Tibial nerve (tissue), 4 donors: ENCODE measurements around the gene BSPRY.

ENCODE experiments used
- CTCF ChIP-seq, 5 experiments: fragments of 200-600 bp in 3 of 5; fragments of 450-650 bp in 2 of 5; sonication (generic) in 3 of 5; IDR thresholded peaks; one replicate each; pipeline ENCODE4 v1.5.1; 2016 to 2019; ENCODE audit warnings: antibody characterized with exemption in 5 of 5, mild to moderate bottlenecking in 3 of 5, moderate library complexity in 2 of 5
- EP300 ChIP-seq, 2 donors: sonication (generic); formaldehyde crosslinking; IDR thresholded peaks; one replicate each; pipeline ENCODE4 v1.6.1; 2017; ENCODE audit warnings: antibody characterized with exemption in 2 of 2, mild to moderate bottlenecking in 1 of 2
- POLR2A ChIP-seq, 2 donors: fragments of 450-650 bp; IDR thresholded peaks; one replicate each; pipeline ENCODE4 v1.6.1; 2017; ENCODE audit warnings: antibody characterized with exemption in 2 of 2, mild to moderate bottlenecking in 2 of 2, moderate library complexity in 2 of 2

- no peak for TF ChIP-seq POLR2A (IDR thresholded peaks at IDR 0.05)
- no peak for TF ChIP-seq CTCF (IDR thresholded peaks at IDR 0.05)
- no peak for TF ChIP-seq EP300 (IDR thresholded peaks at IDR 0.05)
Measured at GRCh38 chr9:113399646-113400200, 50.4 kb downstream of the BSPRY start.
